SU-DHL-6 (cell line): ENCODE measurements around the gene KCNK18.

Source experiments
- H2AFZ ChIP-seq: fragments of 200-600 bp; sonication (generic); 2 replicates; pipeline ENCODE4 v1.6.1; 2014; ENCODE audit warnings: low read depth, mild to moderate bottlenecking, moderate library complexity, mixed read lengths, antibody characterized with exemption, low read length; ENCODE audit not compliant: severe bottlenecking
- H3F3A ChIP-seq: fragments of 200-600 bp; shearing (Covaris generic); 2 replicates; pipeline ENCODE4 v1.6.0; 2016; ENCODE audit warnings: antibody characterized with exemption, mild to moderate bottlenecking; ENCODE audit not compliant: insufficient read depth
- H3K27ac ChIP-seq: fragments of 200-600 bp; sonication (generic); 2 replicates; pipeline ENCODE4 v1.5.1; 2016; ENCODE audit warnings: low read depth, mild to moderate bottlenecking, low read length, moderate library complexity, mixed read lengths
- H3K27me3 ChIP-seq: fragments of 200-600 bp; sonication (generic), shearing (Covaris generic); 2 replicates; pipeline ENCODE4 v1.6.0; 2014; ENCODE audit warnings: mild to moderate bottlenecking, low read length
- H3K36me3 ChIP-seq: fragments of 200-600 bp; sonication (generic); 2 replicates; pipeline ENCODE4 v1.6.1; 2014; ENCODE audit warnings: mild to moderate bottlenecking, low read length, mixed read lengths
- H3K4me2 ChIP-seq: fragments of 300-600, 200-600 bp; shearing (Covaris generic), sonication (generic); 2 replicates; pipeline ENCODE4 v1.6.0; 2014; ENCODE audit warnings: low read length, low read depth, mild to moderate bottlenecking; ENCODE audit not compliant: poor library complexity, severe bottlenecking
- H3K4me3 ChIP-seq: fragments of 200-600 bp; sonication (generic); 2 replicates; pipeline ENCODE4 v1.5.1; 2014; ENCODE audit warnings: antibody characterized with exemption, low read length, mild to moderate bottlenecking, mixed read lengths; ENCODE audit not compliant: insufficient read depth, poor library complexity, severe bottlenecking
- H3K79me2 ChIP-seq: fragments of 200-600 bp; sonication (generic); 2 replicates; pipeline ENCODE4 v1.6.1; 2014; ENCODE audit warnings: mild to moderate bottlenecking, low read length, moderate library complexity; ENCODE audit not compliant: insufficient read depth
- H3K9ac ChIP-seq: fragments of 200-600 bp; sonication (generic); 2 replicates; pipeline ENCODE4 v1.7.0; 2014; ENCODE audit warnings: mild to moderate bottlenecking, low read length
- H3K9me2 ChIP-seq: fragments of 200-600 bp; sonication (generic); replicated peaks from 2 replicates; pipeline ENCODE4 v1.6.1; 2014; ENCODE audit warnings: low read length; ENCODE audit not compliant: insufficient read depth
- H3K9me3 ChIP-seq: fragments of 200-600 bp; sonication (generic); 2 replicates; pipeline ENCODE4 v1.6.1; 2014; ENCODE audit warnings: low read length, mixed read lengths; ENCODE audit not compliant: insufficient read depth
- H4K20me1 ChIP-seq: fragments of 200-600 bp; sonication (generic); 2 replicates; pipeline ENCODE4 v1.6.1; 2014; ENCODE audit warnings: low read depth, mild to moderate bottlenecking, antibody characterized with exemption, low read length, moderate library complexity, mixed read lengths
- CTCF ChIP-seq: fragments of 200-600 bp; sonication (generic); IDR thresholded peaks from one replicate; pipeline ENCODE4 v1.5.1; 2017; ENCODE audit warnings: antibody characterized with exemption, mild to moderate bottlenecking, low read length, moderate library complexity; ENCODE audit not compliant: insufficient read depth, poor library complexity, severe bottlenecking
- EZH2phosphoT487 ChIP-seq: fragments of 200-600 bp; sonication (generic), shearing (Covaris generic); conservative IDR thresholded peaks from 2 replicates; pipeline ENCODE4 v1.6.1; 2018; ENCODE audit warnings: mild to moderate bottlenecking, antibody characterized with exemption, low read length, moderate library complexity, mixed read lengths

Gene KCNK18

GRCh38 chr10:117174439-117175214 is 22.7 kb upstream of the KCNK18 start:
- TF ChIP-seq CTCF (peak; percentile 86), EZH2phosphoT487 (no peak)
- Histone ChIP-seq H3K27me3 (no peaks in the 10 kb centered on the region), H3K4me3 (peak overlapping the region; percentile 43), H3F3A (no peaks in the 10 kb centered on the region), H4K20me1 (no peaks in the 10 kb centered on the region), H3K9me2 (no peaks in the 10 kb centered on the region), H3K36me3 (no peaks in the 10 kb centered on the region), H3K79me2 (no peaks in the 10 kb centered on the region), H2AFZ (peak overlapping the region; percentile 91), H3K9ac (peak overlapping the region; percentile 34), H3K27ac (no peak overlapping the region), H3K4me2 (peak overlapping the region; percentile 53), H3K9me3 (no peaks in the 10 kb centered on the region)

GRCh38 chr10:117175215-117175900 is 21.9 kb upstream of the KCNK18 start:
- H3K27me3 ChIP-seq, result no peaks in the 10 kb centered on the region
- H3K9ac ChIP-seq, result peak overlapping the region; percentile 34

GRCh38 chr10:117175901-117176534 is 21.3 kb upstream of the KCNK18 start:
- Histone ChIP-seq H3K27me3 (no peaks in the 10 kb centered on the region), H2AFZ (peak overlapping the region; percentile 91), H3K9ac (no peak overlapping the region), H3K79me2 (no peaks in the 10 kb centered on the region), H3F3A (no peaks in the 10 kb centered on the region), H3K4me3 (no peak overlapping the region), H3K27ac (no peak overlapping the region), H3K9me3 (no peaks in the 10 kb centered on the region), H3K9me2 (no peaks in the 10 kb centered on the region), H3K36me3 (no peaks in the 10 kb centered on the region), H3K4me2 (peak overlapping the region; percentile 53), H4K20me1 (no peaks in the 10 kb centered on the region)
- TF ChIP-seq CTCF (peak; percentile 66), EZH2phosphoT487 (no peak)

More at GRCh38 chr10:117175215-117175900, 21.9 kb upstream of the KCNK18 start:
- Histone ChIP-seq H3K4me3 (peak overlapping the region; percentile 43), H3F3A (no peaks in the 10 kb centered on the region), H3K9me3 (no peaks in the 10 kb centered on the region), H3K9me2 (no peaks in the 10 kb centered on the region), H3K4me2 (peak overlapping the region; percentile 53), H3K79me2 (no peaks in the 10 kb centered on the region), H4K20me1 (no peaks in the 10 kb centered on the region), H3K36me3 (no peaks in the 10 kb centered on the region), H3K27ac (no peak overlapping the region), H2AFZ (peak overlapping the region; percentile 91)
- TF ChIP-seq EZH2phosphoT487, result no peak
- TF ChIP-seq CTCF, result no peak
